MCF 10A (cell line): ENCODE data around the gene URGCP. TPM values are rescaled to one million over a fixed set of nuclear protein-coding genes. Genes with fewer than 3 reads are reported as not detected.

Experiments
- BruUV-seq: library from RNA; stranded (reverse); fragments of 400-500 nt; replicated peaks from 2 replicates; lab custom pipeline; 2021; lab: Mats Ljungman, UMichigan
- CTCF ChIA-PET: fragments of 300-600 bp; sonication (Branson Sonifier 250); formaldehyde crosslinking; extraction: SDS; loops from one replicate; lab custom pipeline; 2021; ENCODE audit warnings: antibody characterized with exemption, inconsistent platforms; lab: Yijun Ruan, JAX
- POLR2A ChIA-PET: fragments of 300-600, 350-650 bp; sonication (Branson Sonifier 250); formaldehyde crosslinking; extraction: SDS; loops from one replicate; lab custom pipeline; 2020; ENCODE audit warnings: antibody characterized with exemption, inconsistent platforms; lab: Yijun Ruan, JAX
- DNase-seq: peaks from one replicate; pipeline ENCODE4 v3.0.0-alpha.2; 2018; ENCODE audit not compliant: unreplicated experiment
- H3K27ac Mint-ChIP-seq: one replicate; pipeline ENCODE4 v1.8.0; 2022; ENCODE audit warnings: mild to moderate bottlenecking, low read depth, mixed read lengths; ENCODE audit not compliant: unreplicated experiment
- H3K27me3 Mint-ChIP-seq: one replicate; pipeline ENCODE4 v1.8.0; 2022; ENCODE audit warnings: mixed read lengths; ENCODE audit not compliant: insufficient read depth, unreplicated experiment
- H3K36me3 Mint-ChIP-seq: one replicate; pipeline ENCODE4 v1.8.0; 2022; ENCODE audit warnings: mild to moderate bottlenecking, moderate library complexity, mixed read lengths; ENCODE audit not compliant: insufficient read depth, unreplicated experiment
- H3K4me1 Mint-ChIP-seq: one replicate; pipeline ENCODE4 v1.8.0; 2022; ENCODE audit warnings: mixed read lengths; ENCODE audit not compliant: insufficient read depth, unreplicated experiment
- H3K4me3 Mint-ChIP-seq: one replicate; pipeline ENCODE4 v1.8.0; 2022; ENCODE audit warnings: mild to moderate bottlenecking, moderate library complexity, mixed read lengths; ENCODE audit not compliant: unreplicated experiment
- H3K9me3 Mint-ChIP-seq: one replicate; pipeline ENCODE4 v1.8.0; 2022; ENCODE audit warnings: mixed read lengths; ENCODE audit not compliant: unreplicated experiment
- intact Hi-C: fragments of 100-400 bp; cut with micrococcal nuclease; formaldehyde crosslinking; loops from 2 replicates; pipeline ENCODE4 v1.14.1; 2022
- total RNA-seq: library from RNA; stranded (reverse); gene quantifications from 2 replicates; pipeline ENCODE4 v1.2.3, GENCODE V29; 2022
- TF ChIP-seq, protein P1 (sequence below): fragments of 200-600 bp; IDR thresholded peaks from one replicate; pipeline ENCODE4 v1.8.0; 2022; ENCODE audit warnings: antibody characterized with exemption, mild to moderate bottlenecking; ENCODE audit not compliant: unreplicated experiment

Gene URGCP
- total RNA-seq, 1 experiment from 2014 or later, result 37.2 TPM

DNA sequence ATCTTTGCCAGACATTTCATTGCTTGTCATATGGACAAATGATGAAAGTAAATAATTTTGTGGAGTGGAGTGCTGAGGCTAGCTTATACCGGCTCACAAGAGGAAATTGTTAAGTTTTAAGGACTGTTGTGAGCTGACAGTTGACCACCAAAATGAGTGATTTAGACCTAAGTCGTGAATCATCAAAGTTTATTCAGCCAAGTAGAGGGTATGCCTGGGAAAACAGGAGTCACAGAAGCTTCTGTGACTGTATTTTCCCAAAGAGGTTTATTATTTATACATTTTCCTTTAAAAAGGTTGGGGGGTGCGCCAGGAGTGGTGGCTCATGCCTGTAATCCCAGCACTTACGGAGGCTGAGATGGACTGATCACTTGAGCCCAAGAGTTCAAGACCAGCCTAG is 58.9 kb downstream of the URGCP start:
- no peaks in the 10 kb centered on the region for H3K4me1 Mint-ChIP-seq
- no peaks in the 10 kb centered on the region for H3K36me3 Mint-ChIP-seq
- no TSS peak for BruUV-seq
- H3K4me3 Mint-ChIP-seq, result no peak overlapping the region
- TF ChIP-seq, protein P1, sequence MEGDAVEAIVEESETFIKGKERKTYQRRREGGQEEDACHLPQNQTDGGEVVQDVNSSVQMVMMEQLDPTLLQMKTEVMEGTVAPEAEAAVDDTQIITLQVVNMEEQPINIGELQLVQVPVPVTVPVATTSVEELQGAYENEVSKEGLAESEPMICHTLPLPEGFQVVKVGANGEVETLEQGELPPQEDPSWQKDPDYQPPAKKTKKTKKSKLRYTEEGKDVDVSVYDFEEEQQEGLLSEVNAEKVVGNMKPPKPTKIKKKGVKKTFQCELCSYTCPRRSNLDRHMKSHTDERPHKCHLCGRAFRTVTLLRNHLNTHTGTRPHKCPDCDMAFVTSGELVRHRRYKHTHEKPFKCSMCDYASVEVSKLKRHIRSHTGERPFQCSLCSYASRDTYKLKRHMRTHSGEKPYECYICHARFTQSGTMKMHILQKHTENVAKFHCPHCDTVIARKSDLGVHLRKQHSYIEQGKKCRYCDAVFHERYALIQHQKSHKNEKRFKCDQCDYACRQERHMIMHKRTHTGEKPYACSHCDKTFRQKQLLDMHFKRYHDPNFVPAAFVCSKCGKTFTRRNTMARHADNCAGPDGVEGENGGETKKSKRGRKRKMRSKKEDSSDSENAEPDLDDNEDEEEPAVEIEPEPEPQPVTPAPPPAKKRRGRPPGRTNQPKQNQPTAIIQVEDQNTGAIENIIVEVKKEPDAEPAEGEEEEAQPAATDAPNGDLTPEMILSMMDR, result no peak
- no peak overlapping the region for H3K27ac Mint-ChIP-seq
- ChIA-PET CTCF (interaction anchor here (0.6 to 2.0 kb wide), 7 partner anchors 9 to 265 kb away, joined by 3 to 21 read pairs (median 6); partner anchors contain the start of gene STK17A), POLR2A (interaction anchor here (1.8 kb wide), 1 partner anchor 13 kb away, joined by 6 read pairs; no protein-coding TSS in a partner anchor)
- peaks cover 6% of the 10 kb centered on the region for H3K9me3 Mint-ChIP-seq
- DNase-seq, result no peak
- no peaks in the 10 kb centered on the region for H3K27me3 Mint-ChIP-seq
- intact Hi-C loops, result no loop called here

DNA sequence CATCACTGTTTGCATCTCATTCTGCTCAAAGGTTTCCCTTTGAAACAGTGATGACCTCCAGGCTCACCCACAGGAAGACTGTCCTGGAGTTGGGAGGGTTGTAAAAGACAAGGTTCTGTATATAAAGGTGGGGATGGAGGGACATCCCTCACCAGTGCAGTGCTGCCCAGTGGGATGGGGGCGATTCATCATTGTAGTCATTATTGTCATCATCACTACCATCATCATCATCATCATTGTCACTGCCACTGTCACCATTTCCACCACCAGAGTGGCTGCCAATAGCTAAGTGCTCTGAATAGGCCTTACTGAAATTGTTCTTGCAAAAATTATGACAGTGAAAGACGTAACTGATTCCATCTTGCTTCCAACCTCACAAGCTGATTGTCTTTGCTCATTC is 61.7 kb downstream of the URGCP start:
- intact Hi-C loops, result no loop called here
- Mint-ChIP-seq H3K36me3 (no peaks in the 10 kb centered on the region), H3K27me3 (no peaks in the 10 kb centered on the region), H3K4me3 (no peak overlapping the region), H3K4me1 (no peaks in the 10 kb centered on the region), H3K27ac (no peak overlapping the region), H3K9me3 (no peaks in the 10 kb centered on the region)
- no peak for DNase-seq
- POLR2A ChIA-PET, result interaction anchor here (0.6 to 1.4 kb wide), 2 partner anchors 115 to 357 kb away, joined by 3 read pairs; no protein-coding TSS in a partner anchor
- TF ChIP-seq, protein P1, result no peak
- CTCF ChIA-PET, result interaction anchor here (0.6 to 1.4 kb wide), 4 partner anchors 17 to 263 kb away, joined by 3 to 4 read pairs (median 3); no protein-coding TSS in a partner anchor
- no TSS peak for BruUV-seq

DNA sequence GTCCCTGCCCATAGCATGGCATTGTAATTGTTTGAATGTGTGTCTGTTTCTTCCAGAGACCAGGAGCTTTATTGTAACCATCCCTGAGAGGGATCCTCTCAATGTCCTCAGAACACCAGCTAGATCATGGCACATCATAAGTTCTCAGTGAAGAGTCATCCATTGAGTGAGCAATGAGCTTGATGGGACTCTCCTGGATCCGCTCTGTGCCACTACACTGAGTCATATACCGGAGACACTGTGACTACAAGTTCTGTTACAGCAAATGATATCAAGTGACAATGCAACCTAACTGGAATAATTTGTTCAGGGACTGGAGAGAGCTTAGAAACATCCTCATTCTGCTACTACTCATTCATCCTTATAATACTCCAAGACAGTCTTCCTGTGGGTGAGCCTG is 62.1 kb downstream of the URGCP start:
- ChIA-PET POLR2A (interaction anchor here (1.4 kb wide), 1 partner anchor 114 kb away, joined by 3 read pairs; no protein-coding TSS in a partner anchor), CTCF (interaction anchor here (0.5 to 1.4 kb wide), 5 partner anchors 17 to 1903 kb away, joined by 3 to 4 read pairs (median 3); no protein-coding TSS in a partner anchor)
- no TSS peak for BruUV-seq
- Mint-ChIP-seq H3K27ac (no peak overlapping the region), H3K4me3 (no peak overlapping the region), H3K27me3 (no peaks in the 10 kb centered on the region), H3K4me1 (no peaks in the 10 kb centered on the region), H3K9me3 (no peaks in the 10 kb centered on the region), H3K36me3 (no peaks in the 10 kb centered on the region)
- intact Hi-C loops, result no loop called here
- DNase-seq, result no peak
- TF ChIP-seq, protein P1, result no peak

DNA sequence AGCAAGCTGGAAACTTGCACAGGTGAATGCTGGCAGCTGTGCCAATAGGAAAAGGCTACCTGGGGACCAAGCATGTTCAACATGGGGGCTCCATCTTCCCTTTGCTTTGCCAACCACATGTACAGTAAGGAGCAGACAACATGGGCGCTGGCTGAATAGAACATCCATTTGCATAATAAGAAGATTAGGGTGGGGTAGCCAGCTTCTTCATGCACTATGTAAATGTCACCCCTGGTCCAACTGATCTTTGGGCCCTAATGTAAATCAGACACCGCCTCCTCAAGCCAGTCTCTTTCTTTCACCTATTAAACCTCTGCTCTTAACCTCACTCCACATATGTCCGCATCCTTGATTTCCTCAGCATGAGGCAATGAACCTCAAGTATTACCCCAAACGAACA is 63.1 kb downstream of the URGCP start:
- ChIA-PET POLR2A (interaction anchor here (0.6 kb wide), 1 partner anchor 258 kb away, joined by 3 read pairs; no protein-coding TSS in a partner anchor), CTCF (no interaction called here)
- no peak overlapping the region for H3K4me3 Mint-ChIP-seq
- intact Hi-C loops, result no loop called here
- no peak overlapping the region for H3K27ac Mint-ChIP-seq
- BruUV-seq, result no TSS peak
- H3K36me3 Mint-ChIP-seq, result no peaks in the 10 kb centered on the region
- TF ChIP-seq, protein P1, result no peak
- no peaks in the 10 kb centered on the region for H3K9me3 Mint-ChIP-seq
- H3K4me1 Mint-ChIP-seq, result no peaks in the 10 kb centered on the region
- DNase-seq, result no peak
- no peaks in the 10 kb centered on the region for H3K27me3 Mint-ChIP-seq
